HG03103 (cell line): ENCODE measurements around the gene AHCYL1.

Experiments
- ATAC-seq: cut with Tn5 transposase; IDR thresholded peaks from one replicate; pipeline ENCODE4 v1.9.1; 2021; ENCODE audit warnings: low read depth; ENCODE audit not compliant: unreplicated experiment

The AHCYL1 gene

GRCh38 chr1:109975718-109976117, 8.8 kb upstream of the AHCYL1 start:
- no peak for ATAC-seq

- ATAC-seq: no peak
Observed at GRCh38 chr1:109976762-109977161, 7.8 kb upstream of the AHCYL1 start.

GRCh38 chr1:109977225-109977624, 7.3 kb upstream of the AHCYL1 start:
- no peak for ATAC-seq

GRCh38 chr1:109977657-109978378, 6.7 kb upstream of the AHCYL1 start:
- no peak for ATAC-seq

GRCh38 chr1:109978761-109979488, 5.6 kb upstream of the AHCYL1 start:
- ATAC-seq: no peak

GRCh38 chr1:109979489-109980091, 5.0 kb upstream of the AHCYL1 start:
- ATAC-seq: no peak

GRCh38 chr1:109980324-109981003, 4.1 kb upstream of the AHCYL1 start:
- no peak for ATAC-seq

GRCh38 chr1:109981004-109981335, 3.6 kb upstream of the AHCYL1 start:
- ATAC-seq: no peak

- no peak for ATAC-seq
Observed at GRCh38 chr1:109983380-109984189, 980 bp upstream of the AHCYL1 start.

GRCh38 chr1:109984190-109984455, 442 bp upstream of the AHCYL1 start:
- ATAC-seq: no peak

GRCh38 chr1:109985247-109986053, 885 bp downstream of the AHCYL1 start:
- ATAC-seq: no peak

- ATAC-seq: no peak
Observed at GRCh38 chr1:109986054-109986444, 1.5 kb downstream of the AHCYL1 start.

GRCh38 chr1:109988349-109988914, 3.9 kb downstream of the AHCYL1 start:
- ATAC-seq: no peak

- ATAC-seq: no peak
Observed at GRCh38 chr1:109989506-109990301, 5.1 kb downstream of the AHCYL1 start.

- no peak for ATAC-seq
Observed at GRCh38 chr1:109990302-109990653, 5.7 kb downstream of the AHCYL1 start.

- ATAC-seq: no peak
Observed at GRCh38 chr1:109991400-109991925, 6.9 kb downstream of the AHCYL1 start.

- ATAC-seq: no peak
Observed at GRCh38 chr1:109993885-109994284, 9.3 kb downstream of the AHCYL1 start.

GRCh38 chr1:109994654-109995053, 10.1 kb downstream of the AHCYL1 start:
- no peak for ATAC-seq

GRCh38 chr1:109995536-109995935, 11.0 kb downstream of the AHCYL1 start:
- no peak for ATAC-seq
